DOHH2 (cell line): ENCODE data around the gene BNC2.

Experiments used
- H3F3A ChIP-seq: fragments of 200-600 bp; sonication (generic), shearing (Covaris generic); 2 replicates; pipeline ENCODE4 v1.6.0; 2016; ENCODE audit warnings: antibody characterized with exemption, mild to moderate bottlenecking; ENCODE audit not compliant: control insufficient read depth, insufficient read depth
- H3K27ac ChIP-seq: fragments of 200-600 bp; sonication (generic); 2 replicates; pipeline ENCODE4 v1.5.1; 2014; ENCODE audit warnings: low read depth, mild to moderate bottlenecking, low read length, moderate library complexity
- H3K27me3 ChIP-seq: fragments of 200-600 bp; sonication (generic); 2 replicates; pipeline ENCODE4 v1.6.1; 2014; ENCODE audit warnings: mild to moderate bottlenecking, low read length, mixed read lengths; ENCODE audit not compliant: control insufficient read depth
- H3K36me3 ChIP-seq: fragments of 200-600 bp; sonication (generic); 2 replicates; pipeline ENCODE4 v1.6.1; 2014; ENCODE audit warnings: mild to moderate bottlenecking, low read length, moderate library complexity, mixed read lengths; ENCODE audit not compliant: control insufficient read depth
- H3K4me1 ChIP-seq: fragments of 200-600 bp; sonication (generic); 2 replicates; pipeline ENCODE4 v1.6.1; 2014; ENCODE audit warnings: mild to moderate bottlenecking, low read length, mixed read lengths; ENCODE audit not compliant: control insufficient read depth
- H3K4me2 ChIP-seq: fragments of 200-600 bp; sonication (generic); 2 replicates; pipeline ENCODE4 v1.6.0; 2014; ENCODE audit warnings: mild to moderate bottlenecking, low read length, moderate library complexity
- H3K4me3 ChIP-seq: fragments of 200-600 bp; sonication (generic); 2 replicates; pipeline ENCODE4 v1.5.1; 2014; ENCODE audit warnings: mild to moderate bottlenecking, low read length, mixed read lengths
- H3K79me2 ChIP-seq: fragments of 200-600 bp; sonication (generic); 2 replicates; pipeline ENCODE4 v1.6.1; 2014; ENCODE audit warnings: mild to moderate bottlenecking, low read length, mixed read lengths; ENCODE audit not compliant: control insufficient read depth
- H3K9me2 ChIP-seq: fragments of 200-600 bp; sonication (generic); replicated peaks from 2 replicates; pipeline ENCODE4 v1.6.1; 2014; ENCODE audit warnings: mild to moderate bottlenecking, low read length, mixed read lengths; ENCODE audit not compliant: control insufficient read depth
- H3K9me3 ChIP-seq: fragments of 200-600 bp; sonication (generic); 2 replicates; pipeline ENCODE4 v1.6.1; 2014; ENCODE audit warnings: antibody characterized with exemption, low read length, mixed read lengths; ENCODE audit not compliant: control insufficient read depth, insufficient read depth
- H4K20me1 ChIP-seq: fragments of 200-600 bp; sonication (generic); 2 replicates; pipeline ENCODE4 v1.6.0; 2014; ENCODE audit warnings: low read depth, mild to moderate bottlenecking, antibody characterized with exemption, low read length, moderate library complexity; ENCODE audit not compliant: control insufficient read depth, insufficient read depth
- EZH2phosphoT487 ChIP-seq: fragments of 200-600 bp; sonication (generic); IDR thresholded peaks from 2 replicates; pipeline ENCODE4 v1.6.1; 2017; ENCODE audit warnings: borderline replicate concordance, mild to moderate bottlenecking, antibody characterized with exemption, low read length, moderate library complexity, mixed read lengths
- TF ChIP-seq, protein P1 (sequence below): fragments of 200-600 bp; sonication (generic); IDR thresholded peaks from one replicate; pipeline ENCODE4 v1.5.1; 2014; ENCODE audit warnings: antibody characterized with exemption, mild to moderate bottlenecking, low read depth, low read length; ENCODE audit not compliant: poor library complexity, severe bottlenecking

BNC2 gene

DNA sequence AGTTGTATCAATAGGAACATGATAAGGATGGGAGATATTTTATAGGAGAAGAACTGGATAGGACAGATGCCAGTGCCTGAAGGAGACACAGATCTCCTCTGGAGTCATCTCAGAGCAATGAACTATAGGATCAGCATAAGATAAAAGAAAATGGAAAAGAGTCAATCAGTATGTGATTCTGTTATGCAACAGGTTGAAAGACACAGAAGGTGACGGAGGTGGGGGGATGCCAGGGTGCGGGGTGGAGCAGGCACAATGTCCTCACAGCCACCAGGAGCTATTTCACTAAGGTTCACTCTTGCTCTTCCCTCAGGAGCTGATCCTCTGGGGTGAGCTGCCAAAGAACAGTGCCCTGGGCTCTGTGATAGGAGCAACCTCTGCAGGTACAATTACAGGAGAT lies 179.8 kb downstream of the BNC2 start:
- Histone ChIP-seq H3K4me2 (no peak overlapping the region), H3F3A (no peaks in the 10 kb centered on the region), H3K4me1 (no peaks in the 10 kb centered on the region), H3K9me2 (no peaks in the 10 kb centered on the region), H4K20me1 (no peaks in the 10 kb centered on the region), H3K4me3 (no peak overlapping the region), H3K27me3 (no peaks in the 10 kb centered on the region), H3K27ac (no peak overlapping the region), H3K36me3 (no peaks in the 10 kb centered on the region), H3K9me3 (no peaks in the 10 kb centered on the region; the same call in 1 of the 2 replicates), H3K79me2 (no peaks in the 10 kb centered on the region)
- no peak for TF ChIP-seq EZH2phosphoT487
- TF ChIP-seq, protein P1, sequence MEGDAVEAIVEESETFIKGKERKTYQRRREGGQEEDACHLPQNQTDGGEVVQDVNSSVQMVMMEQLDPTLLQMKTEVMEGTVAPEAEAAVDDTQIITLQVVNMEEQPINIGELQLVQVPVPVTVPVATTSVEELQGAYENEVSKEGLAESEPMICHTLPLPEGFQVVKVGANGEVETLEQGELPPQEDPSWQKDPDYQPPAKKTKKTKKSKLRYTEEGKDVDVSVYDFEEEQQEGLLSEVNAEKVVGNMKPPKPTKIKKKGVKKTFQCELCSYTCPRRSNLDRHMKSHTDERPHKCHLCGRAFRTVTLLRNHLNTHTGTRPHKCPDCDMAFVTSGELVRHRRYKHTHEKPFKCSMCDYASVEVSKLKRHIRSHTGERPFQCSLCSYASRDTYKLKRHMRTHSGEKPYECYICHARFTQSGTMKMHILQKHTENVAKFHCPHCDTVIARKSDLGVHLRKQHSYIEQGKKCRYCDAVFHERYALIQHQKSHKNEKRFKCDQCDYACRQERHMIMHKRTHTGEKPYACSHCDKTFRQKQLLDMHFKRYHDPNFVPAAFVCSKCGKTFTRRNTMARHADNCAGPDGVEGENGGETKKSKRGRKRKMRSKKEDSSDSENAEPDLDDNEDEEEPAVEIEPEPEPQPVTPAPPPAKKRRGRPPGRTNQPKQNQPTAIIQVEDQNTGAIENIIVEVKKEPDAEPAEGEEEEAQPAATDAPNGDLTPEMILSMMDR, result no peak

GRCh38 chr9:16690205-16690604 lies 180.3 kb downstream of the BNC2 start:
- Histone ChIP-seq H3K4me2 (no peak overlapping the region), H3K79me2 (no peaks in the 10 kb centered on the region), H3K9me2 (no peaks in the 10 kb centered on the region), H4K20me1 (no peaks in the 10 kb centered on the region), H3K27me3 (no peaks in the 10 kb centered on the region), H3K4me3 (no peak overlapping the region), H3K4me1 (no peaks in the 10 kb centered on the region), H3K36me3 (no peaks in the 10 kb centered on the region), H3K9me3 (no peaks in the 10 kb centered on the region; the same call in 1 of the 2 replicates), H3K27ac (no peak overlapping the region), H3F3A (no peaks in the 10 kb centered on the region)
- no peak for TF ChIP-seq EZH2phosphoT487
- TF ChIP-seq, protein P1, result no peak

GRCh38 chr9:16689351-16689938 lies 181.0 kb downstream of the BNC2 start:
- H3K4me1 ChIP-seq, result no peaks in the 10 kb centered on the region
- H3K79me2 ChIP-seq, result no peaks in the 10 kb centered on the region
- H3K4me3 ChIP-seq, result no peak overlapping the region
- H3K36me3 ChIP-seq, result no peaks in the 10 kb centered on the region
- TF ChIP-seq EZH2phosphoT487, result no peak
- TF ChIP-seq, protein P1, result no peak
- no peaks in the 10 kb centered on the region for H3K27me3 ChIP-seq
- H3K27ac ChIP-seq, result no peak overlapping the region
- H3K9me3 ChIP-seq, result no peaks in the 10 kb centered on the region; the same call in 1 of the 2 replicates
- no peaks in the 10 kb centered on the region for H3K9me2 ChIP-seq
- H4K20me1 ChIP-seq, result no peaks in the 10 kb centered on the region
- H3F3A ChIP-seq, result no peaks in the 10 kb centered on the region
- H3K4me2 ChIP-seq, result no peak overlapping the region
